Thoracic aorta (tissue), 2 donors: ENCODE data around the gene HDGFL2. TPM values are rescaled to one million over a fixed set of nuclear protein-coding genes. Genes with fewer than 3 reads are reported as not detected.

Source experiments
- ATAC-seq: fragments of 150-250 bp; one replicate; pipeline ENCODE4 v1.8.0; 2017; ENCODE audit warnings: low read depth; ENCODE audit not compliant: insufficient number of reproducible peaks, low FRiP score
- DNase-seq: peaks from one replicate; pipeline ENCODE4 v3.0.0-alpha.2; 2020; ENCODE audit warnings: low spot score
- H3K27ac ChIP-seq, 2 donors: fragments of 200-600 bp; sonication (generic); 1 replicate in 1 of 2; 2 replicates in 1 of 2; pipeline ENCODE4 v1.5.1; 2016; ENCODE audit warnings: mild to moderate bottlenecking in 2 of 2, moderate library complexity in 2 of 2
- H3K27me3 ChIP-seq: fragments of 200-600 bp; sonication (generic); replicated peaks from 2 replicates; pipeline ENCODE4 v1.6.0; 2016; ENCODE audit warnings: mild to moderate bottlenecking; ENCODE audit not compliant: insufficient read depth
- H3K36me3 ChIP-seq: fragments of 200-600 bp; sonication (generic); one replicate; pipeline ENCODE4 v1.5.1; 2016
- H3K4me1 ChIP-seq, 2 donors: fragments of 200-600 bp; sonication (generic); 1 replicate in 1 of 2; 2 replicates in 1 of 2; pipeline versions ENCODE4 v1.5.1 to v1.6.0; 2016; ENCODE audit warnings: low read depth in 2 of 2, mild to moderate bottlenecking in 1 of 2; ENCODE audit not compliant: control insufficient read depth in 1 of 2
- H3K4me3 ChIP-seq: fragments of 200-600 bp; sonication (generic); 2 replicates; pipeline ENCODE4 v1.5.1; 2016; ENCODE audit warnings: mild to moderate bottlenecking
- H3K9me3 ChIP-seq: fragments of 200-600 bp; sonication (generic); 2 replicates; pipeline ENCODE4 v1.5.1; 2016
- total RNA-seq, 2 donors: library from RNA; depleted of rRNA; stranded (reverse); fragments of >200 nt; gene quantifications; one replicate each; pipeline versions ENCODE4 v1.1.0 to v1.2.3, GENCODE V29; 2016
- TF ChIP-seq, protein P1 (sequence below): fragments of 200-600 bp; sonication (generic); IDR thresholded peaks from one replicate; pipeline ENCODE4 v1.5.1; 2019; ENCODE audit warnings: antibody characterized with exemption

HDGFL2 gene
- total RNA-seq, 2 donors from 2014 or later: 22.7 to 40.3 TPM

GRCh38 chr19:4500841-4501591 is 28.9 kb downstream of the HDGFL2 start:
- H3K27me3 ChIP-seq: no peaks in the 10 kb centered on the region
- H3K4me1 ChIP-seq: no peaks in the 10 kb centered on the region
- peaks cover 23% of the 10 kb centered on the region for H3K36me3 ChIP-seq
- no peaks in the 10 kb centered on the region for H3K9me3 ChIP-seq
- DNase-seq (no peak), ATAC-seq (no peak)
- no peak overlapping the region for H3K27ac ChIP-seq
- TF ChIP-seq, protein P1, sequence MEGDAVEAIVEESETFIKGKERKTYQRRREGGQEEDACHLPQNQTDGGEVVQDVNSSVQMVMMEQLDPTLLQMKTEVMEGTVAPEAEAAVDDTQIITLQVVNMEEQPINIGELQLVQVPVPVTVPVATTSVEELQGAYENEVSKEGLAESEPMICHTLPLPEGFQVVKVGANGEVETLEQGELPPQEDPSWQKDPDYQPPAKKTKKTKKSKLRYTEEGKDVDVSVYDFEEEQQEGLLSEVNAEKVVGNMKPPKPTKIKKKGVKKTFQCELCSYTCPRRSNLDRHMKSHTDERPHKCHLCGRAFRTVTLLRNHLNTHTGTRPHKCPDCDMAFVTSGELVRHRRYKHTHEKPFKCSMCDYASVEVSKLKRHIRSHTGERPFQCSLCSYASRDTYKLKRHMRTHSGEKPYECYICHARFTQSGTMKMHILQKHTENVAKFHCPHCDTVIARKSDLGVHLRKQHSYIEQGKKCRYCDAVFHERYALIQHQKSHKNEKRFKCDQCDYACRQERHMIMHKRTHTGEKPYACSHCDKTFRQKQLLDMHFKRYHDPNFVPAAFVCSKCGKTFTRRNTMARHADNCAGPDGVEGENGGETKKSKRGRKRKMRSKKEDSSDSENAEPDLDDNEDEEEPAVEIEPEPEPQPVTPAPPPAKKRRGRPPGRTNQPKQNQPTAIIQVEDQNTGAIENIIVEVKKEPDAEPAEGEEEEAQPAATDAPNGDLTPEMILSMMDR: no peak
- H3K4me3 ChIP-seq: no peak overlapping the region

GRCh38 chr19:4501691-4502090 is 29.6 kb downstream of the HDGFL2 start:
- ATAC-seq: no peak
- TF ChIP-seq, protein P1: no peak
- DNase-seq: no peak
- no peaks in the 10 kb centered on the region for H3K4me1 ChIP-seq
- no peak overlapping the region for H3K27ac ChIP-seq
- H3K36me3 ChIP-seq: peaks cover 23% of the 10 kb centered on the region
- H3K9me3 ChIP-seq: no peaks in the 10 kb centered on the region
- H3K4me3 ChIP-seq: no peak overlapping the region
- no peaks in the 10 kb centered on the region for H3K27me3 ChIP-seq

DNA sequence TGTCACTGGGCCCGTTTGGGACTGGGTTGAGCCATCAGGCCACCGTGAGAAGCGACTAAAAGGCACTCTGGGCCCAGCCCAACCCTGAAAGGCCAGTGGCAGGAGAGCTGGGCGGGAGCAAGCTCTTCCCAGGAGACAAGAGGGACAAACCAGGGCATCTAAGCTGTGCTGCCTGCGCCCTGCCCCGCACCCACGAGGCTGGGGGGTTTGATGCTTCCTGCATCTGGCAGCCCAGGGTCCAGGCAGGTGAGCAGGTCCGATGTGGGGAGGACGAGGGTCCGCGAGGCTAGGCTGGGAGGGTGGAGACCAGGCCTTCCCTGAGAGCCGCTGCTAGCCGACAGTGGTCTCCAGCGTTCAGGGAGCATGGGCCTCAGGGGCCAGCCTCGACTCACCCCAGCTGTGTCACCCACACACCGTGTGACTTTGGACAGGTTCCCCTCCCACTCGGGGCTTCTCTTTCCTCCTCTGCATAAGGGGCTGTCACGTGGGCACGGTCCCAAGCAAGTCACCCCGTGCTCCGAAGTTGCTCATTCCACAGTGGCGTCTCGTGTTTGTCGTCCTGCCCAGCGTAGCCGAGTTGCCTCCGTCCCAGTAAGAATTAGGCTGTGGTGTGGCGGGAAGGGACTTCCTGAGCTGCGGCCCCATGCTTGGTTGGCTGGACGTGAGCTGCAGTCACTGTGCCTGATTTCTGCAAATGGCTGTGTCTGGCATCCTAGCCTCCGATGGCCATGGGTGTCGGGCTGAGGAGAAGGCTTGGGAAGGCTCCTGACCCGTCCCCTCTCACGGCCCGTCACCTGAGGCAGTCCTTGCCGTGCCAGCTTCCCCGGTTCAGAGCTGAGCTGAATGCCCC is 30.4 kb downstream of the HDGFL2 start:
- H3K27me3 ChIP-seq: no peaks in the 10 kb centered on the region
- no peak overlapping the region for H3K4me3 ChIP-seq
- H3K36me3 ChIP-seq: peaks cover 23% of the 10 kb centered on the region
- DNase-seq (no peak), ATAC-seq (no peak)
- no peak overlapping the region for H3K27ac ChIP-seq
- TF ChIP-seq, protein P1: no peak
- no peaks in the 10 kb centered on the region for H3K9me3 ChIP-seq
- no peaks in the 10 kb centered on the region for H3K4me1 ChIP-seq

DNA sequence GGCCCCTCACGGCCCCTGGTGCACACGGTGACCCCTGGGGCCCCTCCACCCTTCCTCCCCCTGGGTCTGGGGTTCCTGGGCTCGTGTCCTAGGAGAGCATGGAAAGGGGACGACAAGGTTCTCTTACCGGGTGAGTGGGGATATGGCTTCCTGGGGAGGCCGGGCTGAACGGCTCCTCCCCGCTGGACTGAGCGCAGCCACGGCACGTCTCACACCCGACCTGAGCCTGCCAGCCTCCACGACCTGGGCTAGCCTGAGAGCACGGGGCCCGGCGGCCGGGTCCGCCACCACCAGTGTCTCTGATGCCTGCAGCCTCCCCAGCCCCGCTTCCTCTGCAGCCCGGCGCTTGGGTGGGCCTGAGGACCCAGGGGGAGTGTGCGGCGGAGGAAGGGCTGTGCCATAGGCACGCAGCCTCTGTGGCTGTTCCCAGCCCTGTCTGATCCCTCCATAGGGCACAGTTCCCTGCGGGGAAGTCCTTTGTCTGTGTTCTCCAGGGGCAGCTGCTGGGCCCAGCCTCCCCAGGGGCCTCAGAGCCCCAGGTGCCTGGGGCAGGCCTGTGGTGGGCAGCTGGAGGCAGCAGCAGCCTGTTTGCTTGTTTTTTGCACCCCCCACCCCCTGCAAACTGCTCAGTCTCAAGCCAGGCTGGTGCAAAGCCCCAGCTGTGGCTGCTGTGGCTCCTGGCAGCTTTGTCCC is 31.2 kb downstream of the HDGFL2 start:
- H3K4me3 ChIP-seq: no peak overlapping the region
- TF ChIP-seq, protein P1: no peak
- H3K27me3 ChIP-seq: no peaks in the 10 kb centered on the region
- H3K27ac ChIP-seq: no peak overlapping the region
- no peaks in the 10 kb centered on the region for H3K4me1 ChIP-seq
- no peaks in the 10 kb centered on the region for H3K9me3 ChIP-seq
- H3K36me3 ChIP-seq: peaks cover 18% of the 10 kb centered on the region
- ATAC-seq: no peak
- DNase-seq: no peak

DNA sequence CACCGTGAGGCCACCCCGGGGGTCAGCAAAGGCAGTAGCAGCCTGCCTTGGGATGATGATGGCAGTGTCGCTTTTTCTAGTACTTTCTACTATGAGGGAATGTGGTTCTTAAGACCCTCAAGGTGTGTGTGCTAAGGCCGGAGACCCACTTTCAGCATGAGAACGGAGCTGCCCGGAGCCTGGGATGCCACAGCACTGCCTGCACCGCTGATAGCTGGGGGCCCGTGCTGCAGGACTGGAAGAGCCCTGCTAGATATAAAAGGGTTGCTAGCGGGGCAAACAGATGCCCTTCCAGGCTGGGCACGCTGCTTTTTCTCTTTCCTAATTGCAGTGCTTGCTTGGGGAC is 31.7 kb downstream of the HDGFL2 start:
- Histone ChIP-seq H3K9me3 (no peaks in the 10 kb centered on the region), H3K27ac (no peak overlapping the region), H3K27me3 (no peaks in the 10 kb centered on the region), H3K4me3 (no peak overlapping the region), H3K36me3 (peaks cover 12% of the 10 kb centered on the region), H3K4me1 (no peaks in the 10 kb centered on the region)
- TF ChIP-seq, protein P1: no peak
- ATAC-seq (no peak), DNase-seq (no peak)
